WTC11 (cell line): ENCODE results near the gene POLR3B. TPM values are rescaled to one million over a fixed set of nuclear protein-coding genes. Genes with fewer than 3 reads are reported as not detected.

ENCODE experiments used
- ATAC-seq: fragments of 200-7000 bp; cut with Tn5 transposase; 2 replicates; pipeline ENCODE4 v1.10.0; 2021; ENCODE audit warnings: mild to moderate bottlenecking, moderate library complexity
- CTCF ChIA-PET: fragments of 300-600 bp; sonication (Branson Sonifier 250); formaldehyde crosslinking; loops from one replicate; lab custom pipeline; 2021; ENCODE audit warnings: antibody characterized with exemption; lab: Charles Lee
- POLR2A ChIA-PET: fragments of 350-600 bp; sonication (Branson Sonifier 250); formaldehyde crosslinking; loops from one replicate; lab custom pipeline; 2021; ENCODE audit warnings: antibody characterized with exemption; lab: Charles Lee
- DNase-seq: peaks from one replicate; pipeline ENCODE4 v3.0.0; 2021; ENCODE audit warnings: low spot score
- H3K27ac Mint-ChIP-seq: 2 replicates; pipeline ENCODE4 v1.8.0; 2021; ENCODE audit warnings: mixed read lengths
- H3K27me3 Mint-ChIP-seq: 2 replicates; pipeline ENCODE4 v1.8.0; 2021; ENCODE audit warnings: low read depth, mild to moderate bottlenecking, moderate library complexity, mixed read lengths
- H3K36me3 Mint-ChIP-seq: 2 replicates; pipeline ENCODE4 v1.8.0; 2021; ENCODE audit warnings: mixed read lengths
- H3K4me1 Mint-ChIP-seq: 2 replicates; pipeline ENCODE4 v1.8.0; 2022; ENCODE audit warnings: mixed read lengths
- H3K4me3 Mint-ChIP-seq: 2 replicates; pipeline ENCODE4 v1.8.0; 2021; ENCODE audit warnings: mild to moderate bottlenecking, moderate library complexity, mixed read lengths
- H3K9me3 Mint-ChIP-seq: 2 replicates; pipeline ENCODE4 v1.8.0; 2021; ENCODE audit warnings: mixed read lengths
- ATF1 ChIP-seq: sonication (generic); formaldehyde crosslinking; IDR thresholded peaks from 2 replicates; pipeline ENCODE4 v1.8.1; 2023; ENCODE audit warnings: mild to moderate bottlenecking, moderate library complexity, missing genetic modification reagents
- CBFB ChIP-seq: sonication (generic); formaldehyde crosslinking; IDR thresholded peaks from 2 replicates; pipeline ENCODE4 v1.8.1; 2022; ENCODE audit warnings: mild to moderate bottlenecking, low read depth, missing genetic modification reagents
- CREB1 ChIP-seq: sonication (generic); formaldehyde crosslinking; IDR thresholded peaks from 2 replicates; pipeline ENCODE4 v1.8.0; 2023; ENCODE audit warnings: mild to moderate bottlenecking, missing genetic modification reagents
- ELF4 ChIP-seq: sonication (generic); formaldehyde crosslinking; IDR thresholded peaks from 2 replicates; pipeline ENCODE4 v1.8.1; 2022; ENCODE audit warnings: low read depth, mild to moderate bottlenecking, moderate library complexity, missing genetic modification reagents
- HMGA2 ChIP-seq: fragments of 250-450 bp; sonication (Bioruptor Pico); IDR thresholded peaks from 2 replicates; pipeline ENCODE4 v1.4.0; 2021; ENCODE audit warnings: mild to moderate bottlenecking, moderate library complexity
- JAZF1 ChIP-seq: fragments of 250-450 bp; sonication (Bioruptor Pico); IDR thresholded peaks from 2 replicates; pipeline ENCODE4 v1.9.0; 2021; ENCODE audit warnings: moderate library complexity, mild to moderate bottlenecking, inconsistent platforms
- MYBL2 ChIP-seq: sonication (generic); formaldehyde crosslinking; IDR thresholded peaks from 2 replicates; pipeline ENCODE4 v1.8.1; 2023; ENCODE audit warnings: mild to moderate bottlenecking, moderate library complexity, missing genetic modification reagents
- NFATC4 ChIP-seq: fragments of 250-450 bp; sonication (Bioruptor Pico); IDR thresholded peaks from 2 replicates; pipeline ENCODE4 v1.9.0; 2021; ENCODE audit warnings: mild to moderate bottlenecking
- OVOL2 ChIP-seq: fragments of 250-450 bp; sonication (Bioruptor Pico); IDR thresholded peaks from 2 replicates; pipeline ENCODE4 v1.9.0; 2021; ENCODE audit warnings: mild to moderate bottlenecking, borderline replicate concordance
- SMAD4 ChIP-seq: sonication (generic); formaldehyde crosslinking; IDR thresholded peaks from 2 replicates; pipeline ENCODE4 v1.8.0; 2022; ENCODE audit warnings: mild to moderate bottlenecking, missing genetic modification reagents
- TCF7 ChIP-seq: sonication (generic); formaldehyde crosslinking; IDR thresholded peaks from 2 replicates; pipeline ENCODE4 v1.8.0; 2022; ENCODE audit warnings: mild to moderate bottlenecking, low read depth, missing genetic modification reagents, moderate library complexity
- ZNF138 ChIP-seq: sonication (generic); formaldehyde crosslinking; conservative IDR thresholded peaks from 2 replicates; pipeline ENCODE4 v1.8.1; 2022; ENCODE audit warnings: mild to moderate bottlenecking, moderate library complexity, missing genetic modification reagents
- ZNF423 ChIP-seq: fragments of 250-450 bp; sonication (Bioruptor Pico); IDR thresholded peaks from 2 replicates; pipeline ENCODE4 v2.1.2; 2022; ENCODE audit warnings: mild to moderate bottlenecking, moderate library complexity
- total RNA-seq: library from RNA; stranded (reverse); gene quantifications from 3 replicates; pipeline ENCODE4 v1.2.3, GENCODE V29; 2021
- TF ChIP-seq, protein P1 (sequence below): sonication (generic); formaldehyde crosslinking; IDR thresholded peaks from 2 replicates; pipeline ENCODE4 v1.8.1; 2023; ENCODE audit warnings: mild to moderate bottlenecking, missing genetic modification reagents, borderline replicate concordance
- TF ChIP-seq, protein P2 (sequence below): sonication (generic); formaldehyde crosslinking; IDR thresholded peaks from 2 replicates; pipeline ENCODE4 v1.8.1; 2023; ENCODE audit warnings: mild to moderate bottlenecking, missing genetic modification reagents, moderate library complexity
- TF ChIP-seq, protein P3 (sequence below): sonication (generic); formaldehyde crosslinking; IDR thresholded peaks from 2 replicates; pipeline ENCODE4 v1.8.1; 2022; ENCODE audit warnings: low read depth, missing genetic modification reagents, borderline replicate concordance
- TF ChIP-seq, protein P4 (sequence below): fragments of 250-450 bp; sonication (Bioruptor Pico); IDR thresholded peaks from 2 replicates; pipeline ENCODE4 v2.1.2; 2022; ENCODE audit warnings: mild to moderate bottlenecking, moderate library complexity
- TF ChIP-seq, protein P5 (sequence below): sonication (generic); formaldehyde crosslinking; IDR thresholded peaks from 2 replicates; pipeline ENCODE4 v1.8.0; 2022; ENCODE audit warnings: mild to moderate bottlenecking, missing genetic modification reagents
- TF ChIP-seq, protein P6 (sequence below): sonication (generic); formaldehyde crosslinking; IDR thresholded peaks from 2 replicates; pipeline ENCODE4 v1.8.1; 2023; ENCODE audit warnings: mild to moderate bottlenecking, missing genetic modification reagents
- TF ChIP-seq, protein P7 (sequence below): sonication (generic); formaldehyde crosslinking; IDR thresholded peaks from 2 replicates; pipeline ENCODE4 v1.8.0; 2023; ENCODE audit warnings: missing genetic modification reagents
- TF ChIP-seq, protein P8 (sequence below): sonication (generic); formaldehyde crosslinking; IDR thresholded peaks from 2 replicates; pipeline ENCODE4 v1.8.1; 2022; ENCODE audit warnings: mild to moderate bottlenecking, missing genetic modification reagents, moderate library complexity, borderline replicate concordance

The POLR3B gene
- total RNA-seq, 1 experiment from 2014 or later: 9.0 TPM

DNA sequence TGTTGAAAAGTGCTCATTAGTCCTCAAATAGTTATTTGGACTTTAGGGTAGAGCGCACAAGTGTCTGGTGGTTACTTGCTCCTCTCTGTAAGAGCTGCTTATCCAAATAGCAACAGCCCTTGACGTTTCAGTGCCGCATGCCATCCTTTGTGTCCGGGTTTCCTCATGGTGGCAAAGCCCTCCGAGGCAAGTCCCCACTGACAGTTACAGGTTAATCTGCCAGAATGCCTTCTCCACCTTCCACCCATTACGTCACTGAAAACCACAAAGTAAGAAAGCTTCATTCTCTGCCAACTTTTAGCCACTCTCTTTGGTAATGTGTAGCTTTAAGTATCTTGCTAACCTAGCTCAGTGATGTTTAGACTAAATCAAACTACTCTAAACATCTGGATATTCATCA is 78.6 kb downstream of the POLR3B start (continued):
- TF ChIP-seq, protein P1, sequence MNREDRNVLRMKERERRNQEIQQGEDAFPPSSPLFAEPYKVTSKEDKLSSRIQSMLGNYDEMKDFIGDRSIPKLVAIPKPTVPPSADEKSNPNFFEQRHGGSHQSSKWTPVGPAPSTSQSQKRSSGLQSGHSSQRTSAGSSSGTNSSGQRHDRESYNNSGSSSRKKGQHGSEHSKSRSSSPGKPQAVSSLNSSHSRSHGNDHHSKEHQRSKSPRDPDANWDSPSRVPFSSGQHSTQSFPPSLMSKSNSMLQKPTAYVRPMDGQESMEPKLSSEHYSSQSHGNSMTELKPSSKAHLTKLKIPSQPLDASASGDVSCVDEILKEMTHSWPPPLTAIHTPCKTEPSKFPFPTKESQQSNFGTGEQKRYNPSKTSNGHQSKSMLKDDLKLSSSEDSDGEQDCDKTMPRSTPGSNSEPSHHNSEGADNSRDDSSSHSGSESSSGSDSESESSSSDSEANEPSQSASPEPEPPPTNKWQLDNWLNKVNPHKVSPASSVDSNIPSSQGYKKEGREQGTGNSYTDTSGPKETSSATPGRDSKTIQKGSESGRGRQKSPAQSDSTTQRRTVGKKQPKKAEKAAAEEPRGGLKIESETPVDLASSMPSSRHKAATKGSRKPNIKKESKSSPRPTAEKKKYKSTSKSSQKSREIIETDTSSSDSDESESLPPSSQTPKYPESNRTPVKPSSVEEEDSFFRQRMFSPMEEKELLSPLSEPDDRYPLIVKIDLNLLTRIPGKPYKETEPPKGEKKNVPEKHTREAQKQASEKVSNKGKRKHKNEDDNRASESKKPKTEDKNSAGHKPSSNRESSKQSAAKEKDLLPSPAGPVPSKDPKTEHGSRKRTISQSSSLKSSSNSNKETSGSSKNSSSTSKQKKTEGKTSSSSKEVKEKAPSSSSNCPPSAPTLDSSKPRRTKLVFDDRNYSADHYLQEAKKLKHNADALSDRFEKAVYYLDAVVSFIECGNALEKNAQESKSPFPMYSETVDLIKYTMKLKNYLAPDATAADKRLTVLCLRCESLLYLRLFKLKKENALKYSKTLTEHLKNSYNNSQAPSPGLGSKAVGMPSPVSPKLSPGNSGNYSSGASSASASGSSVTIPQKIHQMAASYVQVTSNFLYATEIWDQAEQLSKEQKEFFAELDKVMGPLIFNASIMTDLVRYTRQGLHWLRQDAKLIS (CRISPR knock-in tag): no peak
- no peak for TF ChIP-seq ZNF138 (CRISPR knock-in tag)
- TF ChIP-seq, protein P2, sequence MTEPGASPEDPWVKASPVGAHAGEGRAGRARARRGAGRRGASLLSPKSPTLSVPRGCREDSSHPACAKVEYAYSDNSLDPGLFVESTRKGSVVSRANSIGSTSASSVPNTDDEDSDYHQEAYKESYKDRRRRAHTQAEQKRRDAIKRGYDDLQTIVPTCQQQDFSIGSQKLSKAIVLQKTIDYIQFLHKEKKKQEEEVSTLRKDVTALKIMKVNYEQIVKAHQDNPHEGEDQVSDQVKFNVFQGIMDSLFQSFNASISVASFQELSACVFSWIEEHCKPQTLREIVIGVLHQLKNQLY (CRISPR knock-in tag): no peak

DNA sequence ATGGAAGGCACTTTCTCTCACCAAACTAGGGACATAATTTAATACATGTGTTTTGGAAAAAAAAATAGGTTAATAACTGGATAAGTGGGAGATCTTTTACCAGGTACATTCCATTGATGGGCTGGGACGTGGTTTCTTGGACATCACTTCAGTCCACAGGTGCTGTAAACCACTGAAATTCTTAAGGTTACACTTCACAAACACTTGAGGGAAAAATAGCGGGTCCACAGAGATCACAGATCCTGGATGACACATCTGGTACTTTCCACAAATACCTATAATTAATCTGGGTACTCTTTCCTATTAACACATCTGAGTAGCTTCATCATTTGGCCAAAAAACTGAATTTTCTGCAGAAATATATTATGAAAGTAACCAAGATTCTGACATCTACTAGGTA is 85.0 kb downstream of the POLR3B start:
- peaks cover 4% of the 10 kb centered on the region; the same call in 1 of the 2 replicates for H3K4me1 Mint-ChIP-seq
- no peaks in the 10 kb centered on the region for H3K9me3 Mint-ChIP-seq
- H3K36me3 Mint-ChIP-seq: peaks cover 4% of the 10 kb centered on the region
- ChIA-PET CTCF (no interaction called here), POLR2A (interaction anchor here (0.6 kb wide), 1 partner anchor 91 kb away, joined by 4 read pairs; no protein-coding TSS in a partner anchor)
- ATAC-seq (no peak), DNase-seq (no peak)
- no peak overlapping the region for H3K4me3 Mint-ChIP-seq
- H3K27me3 Mint-ChIP-seq: no peaks in the 10 kb centered on the region
- no peak overlapping the region for H3K27ac Mint-ChIP-seq
- TF ChIP-seq, protein P3, sequence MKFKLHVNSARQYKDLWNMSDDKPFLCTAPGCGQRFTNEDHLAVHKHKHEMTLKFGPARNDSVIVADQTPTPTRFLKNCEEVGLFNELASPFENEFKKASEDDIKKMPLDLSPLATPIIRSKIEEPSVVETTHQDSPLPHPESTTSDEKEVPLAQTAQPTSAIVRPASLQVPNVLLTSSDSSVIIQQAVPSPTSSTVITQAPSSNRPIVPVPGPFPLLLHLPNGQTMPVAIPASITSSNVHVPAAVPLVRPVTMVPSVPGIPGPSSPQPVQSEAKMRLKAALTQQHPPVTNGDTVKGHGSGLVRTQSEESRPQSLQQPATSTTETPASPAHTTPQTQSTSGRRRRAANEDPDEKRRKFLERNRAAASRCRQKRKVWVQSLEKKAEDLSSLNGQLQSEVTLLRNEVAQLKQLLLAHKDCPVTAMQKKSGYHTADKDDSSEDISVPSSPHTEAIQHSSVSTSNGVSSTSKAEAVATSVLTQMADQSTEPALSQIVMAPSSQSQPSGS (CRISPR knock-in tag): no peak
- TF ChIP-seq JAZF1 (CRISPR knock-in tag) (no peak), ATF1 (CRISPR knock-in tag) (no peak), ELF4 (CRISPR knock-in tag) (no peak), TCF7 (CRISPR knock-in tag) (no peak), ZNF423 (no peak), ZNF138 (CRISPR knock-in tag) (no peak), NFATC4 (CRISPR knock-in tag) (no peak)
- TF ChIP-seq, protein P4, sequence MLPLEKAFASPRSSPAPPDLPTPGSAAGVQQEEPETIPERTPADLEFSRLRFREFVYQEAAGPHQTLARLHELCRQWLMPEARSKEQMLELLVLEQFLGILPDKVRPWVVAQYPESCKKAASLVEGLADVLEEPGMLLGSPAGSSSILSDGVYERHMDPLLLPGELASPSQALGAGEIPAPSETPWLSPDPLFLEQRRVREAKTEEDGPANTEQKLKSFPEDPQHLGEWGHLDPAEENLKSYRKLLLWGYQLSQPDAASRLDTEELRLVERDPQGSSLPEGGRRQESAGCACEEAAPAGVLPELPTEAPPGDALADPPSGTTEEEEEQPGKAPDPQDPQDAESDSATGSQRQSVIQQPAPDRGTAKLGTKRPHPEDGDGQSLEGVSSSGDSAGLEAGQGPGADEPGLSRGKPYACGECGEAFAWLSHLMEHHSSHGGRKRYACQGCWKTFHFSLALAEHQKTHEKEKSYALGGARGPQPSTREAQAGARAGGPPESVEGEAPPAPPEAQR (CRISPR knock-in tag): no peak
- TF ChIP-seq, protein P5, sequence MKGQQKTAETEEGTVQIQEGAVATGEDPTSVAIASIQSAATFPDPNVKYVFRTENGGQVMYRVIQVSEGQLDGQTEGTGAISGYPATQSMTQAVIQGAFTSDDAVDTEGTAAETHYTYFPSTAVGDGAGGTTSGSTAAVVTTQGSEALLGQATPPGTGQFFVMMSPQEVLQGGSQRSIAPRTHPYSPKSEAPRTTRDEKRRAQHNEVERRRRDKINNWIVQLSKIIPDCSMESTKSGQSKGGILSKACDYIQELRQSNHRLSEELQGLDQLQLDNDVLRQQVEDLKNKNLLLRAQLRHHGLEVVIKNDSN: no peak

DNA sequence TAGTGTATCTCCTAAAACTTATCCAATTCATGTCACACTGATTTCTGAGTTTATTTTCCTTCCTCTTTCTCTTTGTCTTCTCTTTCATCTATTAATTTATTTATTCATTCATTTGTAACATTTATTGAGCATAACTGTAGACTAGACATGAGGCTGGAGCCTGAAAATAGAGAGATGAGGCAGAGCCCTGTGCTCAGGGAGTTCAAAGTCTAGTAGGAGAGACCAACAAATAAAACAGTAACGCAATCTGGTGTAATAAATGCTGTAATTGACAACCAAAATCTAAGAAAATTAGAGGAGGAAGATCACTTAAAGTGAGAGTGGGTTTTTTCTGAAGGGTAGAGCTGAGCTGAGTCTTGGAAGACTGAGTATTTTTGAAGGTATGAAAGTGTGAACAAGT is 87.5 kb downstream of the POLR3B start:
- Mint-ChIP-seq H3K27me3 (no peaks in the 10 kb centered on the region), H3K27ac (no peak overlapping the region), H3K4me1 (peaks cover 4% of the 10 kb centered on the region; the same call in 1 of the 2 replicates), H3K36me3 (peaks cover 4% of the 10 kb centered on the region), H3K4me3 (no peak overlapping the region), H3K9me3 (no peaks in the 10 kb centered on the region)
- ATAC-seq: no peak
- ChIA-PET CTCF (interaction anchor here (2.8 kb wide), 1 partner anchor 474 kb away, joined by 14 read pairs; no protein-coding TSS in a partner anchor), POLR2A (no interaction called here)
- no peak for DNase-seq
- TF ChIP-seq, protein P6, sequence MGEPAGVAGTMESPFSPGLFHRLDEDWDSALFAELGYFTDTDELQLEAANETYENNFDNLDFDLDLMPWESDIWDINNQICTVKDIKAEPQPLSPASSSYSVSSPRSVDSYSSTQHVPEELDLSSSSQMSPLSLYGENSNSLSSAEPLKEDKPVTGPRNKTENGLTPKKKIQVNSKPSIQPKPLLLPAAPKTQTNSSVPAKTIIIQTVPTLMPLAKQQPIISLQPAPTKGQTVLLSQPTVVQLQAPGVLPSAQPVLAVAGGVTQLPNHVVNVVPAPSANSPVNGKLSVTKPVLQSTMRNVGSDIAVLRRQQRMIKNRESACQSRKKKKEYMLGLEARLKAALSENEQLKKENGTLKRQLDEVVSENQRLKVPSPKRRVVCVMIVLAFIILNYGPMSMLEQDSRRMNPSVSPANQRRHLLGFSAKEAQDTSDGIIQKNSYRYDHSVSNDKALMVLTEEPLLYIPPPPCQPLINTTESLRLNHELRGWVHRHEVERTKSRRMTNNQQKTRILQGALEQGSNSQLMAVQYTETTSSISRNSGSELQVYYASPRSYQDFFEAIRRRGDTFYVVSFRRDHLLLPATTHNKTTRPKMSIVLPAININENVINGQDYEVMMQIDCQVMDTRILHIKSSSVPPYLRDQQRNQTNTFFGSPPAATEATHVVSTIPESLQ (CRISPR knock-in tag): no peak
- no peak for TF ChIP-seq HMGA2 (CRISPR knock-in tag)
- TF ChIP-seq ATF1 (CRISPR knock-in tag): no peak
- TF ChIP-seq, protein P7, sequence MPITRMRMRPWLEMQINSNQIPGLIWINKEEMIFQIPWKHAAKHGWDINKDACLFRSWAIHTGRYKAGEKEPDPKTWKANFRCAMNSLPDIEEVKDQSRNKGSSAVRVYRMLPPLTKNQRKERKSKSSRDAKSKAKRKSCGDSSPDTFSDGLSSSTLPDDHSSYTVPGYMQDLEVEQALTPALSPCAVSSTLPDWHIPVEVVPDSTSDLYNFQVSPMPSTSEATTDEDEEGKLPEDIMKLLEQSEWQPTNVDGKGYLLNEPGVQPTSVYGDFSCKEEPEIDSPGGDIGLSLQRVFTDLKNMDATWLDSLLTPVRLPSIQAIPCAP: no peak
- TF ChIP-seq, protein P8, sequence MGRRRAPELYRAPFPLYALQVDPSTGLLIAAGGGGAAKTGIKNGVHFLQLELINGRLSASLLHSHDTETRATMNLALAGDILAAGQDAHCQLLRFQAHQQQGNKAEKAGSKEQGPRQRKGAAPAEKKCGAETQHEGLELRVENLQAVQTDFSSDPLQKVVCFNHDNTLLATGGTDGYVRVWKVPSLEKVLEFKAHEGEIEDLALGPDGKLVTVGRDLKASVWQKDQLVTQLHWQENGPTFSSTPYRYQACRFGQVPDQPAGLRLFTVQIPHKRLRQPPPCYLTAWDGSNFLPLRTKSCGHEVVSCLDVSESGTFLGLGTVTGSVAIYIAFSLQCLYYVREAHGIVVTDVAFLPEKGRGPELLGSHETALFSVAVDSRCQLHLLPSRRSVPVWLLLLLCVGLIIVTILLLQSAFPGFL: no peak
- TF ChIP-seq CBFB (CRISPR knock-in tag): no peak
- no peak for TF ChIP-seq SMAD4 (CRISPR knock-in tag)
- TF ChIP-seq CREB1 (CRISPR knock-in tag): no peak
- no peak for TF ChIP-seq MYBL2 (CRISPR knock-in tag)
- TF ChIP-seq OVOL2 (CRISPR knock-in tag): no peak
